ENCODE data around the gene ERC2.
"Not testable (repeated sequence)": the region's sequence is repeated elsewhere in the genome, so short reads cannot be mapped to it uniquely, and the experiment has no call there.

ERC2 gene

GRCh38 chr3:55857633-55858032 lies 610.6 kb downstream of the ERC2 start:
- Mint-ChIP-seq H3K36me3 (ENCODE audit: low read depth) (no peaks in the 10 kb centered on the region), H3K4me1 (peaks cover 64% of the 10 kb centered on the region), H3K27ac (peak overlapping the region; percentile 56 to 99 (median 73)), H3K9me3 (no peaks in the 10 kb centered on the region), H3K27me3 (ENCODE audit: low read depth) (no peaks in the 10 kb centered on the region), H3K4me3 (no peak overlapping the region)
- TF ChIP-seq CTCF (IDR thresholded peaks at IDR 0.05; ENCODE audit: unreplicated experiment in 3 of 3) = no peak

GRCh38 chr3:55855311-55855710 lies 613.0 kb downstream of the ERC2 start:
- Mint-ChIP-seq H3K4me3 (no peak overlapping the region), H3K27me3 (ENCODE audit: low read depth) (no peaks in the 10 kb centered on the region), H3K4me1 (peaks cover 52% of the 10 kb centered on the region), H3K36me3 (ENCODE audit: low read depth) (no peaks in the 10 kb centered on the region), H3K9me3 (no peaks in the 10 kb centered on the region), H3K27ac (peak overlapping the region; percentile 94 to 99 (median 97))
- no peak for TF ChIP-seq CTCF (IDR thresholded peaks at IDR 0.05; ENCODE audit: unreplicated experiment in 3 of 3)

- no peak for TF ChIP-seq CTCF (IDR thresholded peaks at IDR 0.05; ENCODE audit: unreplicated experiment in 3 of 3)
- Mint-ChIP-seq H3K9me3 (no peaks in the 10 kb centered on the region), H3K36me3 (ENCODE audit: low read depth) (no peaks in the 10 kb centered on the region), H3K27ac (peak overlapping the region; percentile 94 to 99 (median 97)), H3K4me3 (peak overlapping the region in 1 of 3 experiments; percentile 60), H3K27me3 (ENCODE audit: low read depth) (no peaks in the 10 kb centered on the region), H3K4me1 (peaks cover 44% of the 10 kb centered on the region)
Observed at GRCh38 chr3:55854494-55854893, 613.8 kb downstream of the ERC2 start.

- H3K27ac Mint-ChIP-seq = no peak overlapping the region
- H3K27me3 Mint-ChIP-seq (ENCODE audit: low read depth) = no peaks in the 10 kb centered on the region
- no peaks in the 10 kb centered on the region for H3K9me3 Mint-ChIP-seq
- peaks cover 27% of the 10 kb centered on the region for H3K4me1 Mint-ChIP-seq
- TF ChIP-seq CTCF (IDR thresholded peaks at IDR 0.05; ENCODE audit: unreplicated experiment in 3 of 3) = no peak
- H3K36me3 Mint-ChIP-seq (ENCODE audit: low read depth) = no peaks in the 10 kb centered on the region
- no peak overlapping the region for H3K4me3 Mint-ChIP-seq
Observed at GRCh38 chr3:55852326-55852725, 615.9 kb downstream of the ERC2 start.

- Mint-ChIP-seq H3K27ac (no peak overlapping the region), H3K4me1 (peaks cover 9% of the 10 kb centered on the region), H3K27me3 (ENCODE audit: low read depth) (no peaks in the 10 kb centered on the region), H3K36me3 (ENCODE audit: low read depth) (peaks cover 3% of the 10 kb centered on the region), H3K9me3 (peaks cover 42% of the 10 kb centered on the region), H3K4me3 (no peak overlapping the region)
- TF ChIP-seq CTCF (IDR thresholded peaks at IDR 0.05; ENCODE audit: unreplicated experiment in 3 of 3) = no peak
Observed at GRCh38 chr3:55842204-55842603, 626.1 kb downstream of the ERC2 start.

GRCh38 chr3:55831876-55832275 lies 636.4 kb downstream of the ERC2 start:
- not testable (repeated sequence) for H3K27me3 Mint-ChIP-seq (ENCODE audit: low read depth); H3K27ac Mint-ChIP-seq; H3K4me1 Mint-ChIP-seq; H3K4me3 Mint-ChIP-seq
- peaks cover 15% of the 10 kb centered on the region for H3K36me3 Mint-ChIP-seq (ENCODE audit: low read depth)
- peaks cover 35% of the 10 kb centered on the region for H3K9me3 Mint-ChIP-seq
